ENCODE results near the gene ETV1. TPM values are rescaled to one million over a fixed set of nuclear protein-coding genes. Genes with fewer than 3 reads are reported as not detected.

ETV1 gene
- total RNA-seq, 2 experiments from 2014 or later, result not detected

GRCh38 chr7:13998866-13999265 is 9.4 kb upstream of the ETV1 start:
- H3K4me1 Mint-ChIP-seq (ENCODE audit: low read depth), result no peaks in the 10 kb centered on the region
- H3K27ac Mint-ChIP-seq, result no peak overlapping the region
- ChIA-PET CTCF (no interaction called here), POLR2A (no interaction called here)
- H3K27ac ChIP-seq (ENCODE audit: low read depth in 1 of 2, low read length in 2 of 2), result no peak overlapping the region
- H3K4me3 Mint-ChIP-seq, result no peak overlapping the region
- no peak overlapping the region for H3K4me3 ChIP-seq (ENCODE audit: low read length)
- ATAC-seq (ENCODE audit: poor library complexity), result no peak
- H3K36me3 ChIP-seq (ENCODE audit: insufficient read depth, low read length), result no peaks in the 10 kb centered on the region
- H3K9me3 Mint-ChIP-seq, result no peaks in the 10 kb centered on the region
- intact Hi-C loops (cut with DNase I, micrococcal nuclease), result no loop called here
- H3K27me3 ChIP-seq (ENCODE audit: control insufficient read depth in 1 of 2, insufficient read depth in 2 of 2, low read length in 2 of 2), result no peaks in the 10 kb centered on the region
- H3K9me3 ChIP-seq (ENCODE audit: control insufficient read depth in 1 of 2, insufficient read depth in 1 of 2, low read length in 2 of 2), result peaks cover 0 to 11% of the 10 kb centered on the region in 2 experiments
- DNase-seq, result no peak
- no peaks in the 10 kb centered on the region for H3K4me1 ChIP-seq (ENCODE audit: insufficient read depth, low read length)
- TF ChIP-seq CTCF (IDR thresholded peaks at IDR 0.05), result no peak
- H3K27me3 Mint-ChIP-seq, result peaks cover 9% of the 10 kb centered on the region
- no peaks in the 10 kb centered on the region for H3K36me3 Mint-ChIP-seq (ENCODE audit: low read depth)

- H3K36me3 ChIP-seq (ENCODE audit: insufficient read depth, low read length), result no peaks in the 10 kb centered on the region
- no peak overlapping the region for H3K4me3 Mint-ChIP-seq
- H3K36me3 Mint-ChIP-seq (ENCODE audit: low read depth), result no peaks in the 10 kb centered on the region
- CTCF ChIA-PET, result no interaction called here
- no peak overlapping the region for H3K27ac Mint-ChIP-seq
- H3K9me3 ChIP-seq (ENCODE audit: control insufficient read depth in 1 of 2, insufficient read depth in 1 of 2, low read length in 2 of 2), result peaks cover 0 to 8% of the 10 kb centered on the region in 2 experiments
- no peak overlapping the region for H3K27ac ChIP-seq (ENCODE audit: low read depth in 1 of 2, low read length in 2 of 2)
- peaks cover 13% of the 10 kb centered on the region for H3K27me3 Mint-ChIP-seq
- H3K4me1 ChIP-seq (ENCODE audit: insufficient read depth, low read length), result peaks cover 34% of the 10 kb centered on the region
- intact Hi-C loops (cut with DNase I, micrococcal nuclease), result no loop called here
- H3K27me3 ChIP-seq (ENCODE audit: control insufficient read depth in 1 of 2, insufficient read depth in 2 of 2, low read length in 2 of 2), result peaks cover 23 to 32% of the 10 kb centered on the region in 2 experiments
- H3K9me3 Mint-ChIP-seq, result no peaks in the 10 kb centered on the region
- TF ChIP-seq CTCF (IDR thresholded peaks at IDR 0.05), result no peak
- ATAC-seq (ENCODE audit: poor library complexity) (no peak), DNase-seq (no peak)
- no peak overlapping the region for H3K4me3 ChIP-seq (ENCODE audit: low read length)
- no peaks in the 10 kb centered on the region for H3K4me1 Mint-ChIP-seq (ENCODE audit: low read depth)
- POLR2A ChIA-PET, result interaction anchor here (0.6 kb wide), 1 partner anchor 20 kb away, joined by 3 read pairs; no protein-coding TSS in a partner anchor
Observed at GRCh38 chr7:13992596-13992964, 3.1 kb upstream of the ETV1 start.

- no peak for DNase-seq
- Histone ChIP-seq H3K36me3 (ENCODE audit: insufficient read depth, low read length) (no peaks in the 10 kb centered on the region), H3K9me3 (ENCODE audit: control insufficient read depth in 1 of 2, insufficient read depth in 1 of 2, low read length in 2 of 2) (peaks cover 0 to 8% of the 10 kb centered on the region in 2 experiments), H3K4me3 (ENCODE audit: low read length) (peak overlapping the region; percentile 56), H3K27ac (ENCODE audit: low read depth in 1 of 2, low read length in 2 of 2) (no peak overlapping the region), H3K27me3 (ENCODE audit: control insufficient read depth in 1 of 2, insufficient read depth in 2 of 2, low read length in 2 of 2) (peaks cover 23 to 32% of the 10 kb centered on the region in 2 experiments), H3K4me1 (ENCODE audit: insufficient read depth, low read length) (peaks cover 34% of the 10 kb centered on the region)
- no peak for ATAC-seq (ENCODE audit: poor library complexity)
- no peak for TF ChIP-seq CTCF (IDR thresholded peaks at IDR 0.05)
- H3K27me3 Mint-ChIP-seq, result peaks cover 14% of the 10 kb centered on the region
- CTCF ChIA-PET, result no interaction called here
- H3K4me3 Mint-ChIP-seq, result no peak overlapping the region
- H3K36me3 Mint-ChIP-seq (ENCODE audit: low read depth), result no peaks in the 10 kb centered on the region
- no peak overlapping the region for H3K27ac Mint-ChIP-seq
- POLR2A ChIA-PET, result interaction anchor here (0.6 kb wide), 1 partner anchor 20 kb away, joined by 3 read pairs; no protein-coding TSS in a partner anchor
- intact Hi-C loops (cut with DNase I, micrococcal nuclease), result no loop called here
- H3K4me1 Mint-ChIP-seq (ENCODE audit: low read depth), result no peaks in the 10 kb centered on the region
- H3K9me3 Mint-ChIP-seq, result no peaks in the 10 kb centered on the region
Observed at GRCh38 chr7:13991791-13992595, 2.5 kb upstream of the ETV1 start.
